Measurements from ENCODE around the gene PSENEN.

Gene PSENEN

GRCh38 chr19:35745328-35746086 is at the start of gene PSENEN, which contains the start of gene U2AF1L4 (continued):
- no peak for TF ChIP-seq MYNN (tag by site-specific recombination; IDR thresholded peaks at IDR 0.05; ENCODE audit: borderline replicate concordance)
- TF ChIP-seq ZNF549 (tag by site-specific recombination; IDR thresholded peaks at IDR 0.05): no peak
- TF ChIP-seq OSR2 (tag by site-specific recombination; IDR thresholded peaks at IDR 0.05): no peak
- no peak for TF ChIP-seq BCL11B (tag by site-specific recombination; IDR thresholded peaks at IDR 0.05; ENCODE audit: low read depth)
- peak; percentile 28; the same call in 1 of the 2 replicates for TF ChIP-seq KLF7 (tag by site-specific recombination; IDR thresholded peaks at IDR 0.05; ENCODE audit: borderline replicate concordance)
- TF ChIP-seq ZIC2 (tag by site-specific recombination; IDR thresholded peaks at IDR 0.05): peak; percentile 78
- no peak; the same call in 1 of the 2 replicates for TF ChIP-seq CTCF (tag by site-specific recombination; IDR thresholded peaks at IDR 0.05)
- no peak for TF ChIP-seq HIC1 (tag by site-specific recombination; IDR thresholded peaks at IDR 0.05)
- no peak for TF ChIP-seq GFI1B (tag by site-specific recombination; IDR thresholded peaks at IDR 0.05)
- TF ChIP-seq ZNF24 (tag by site-specific recombination; IDR thresholded peaks at IDR 0.05): no peak
- TF ChIP-seq ZNF10 (tag by site-specific recombination; IDR thresholded peaks at IDR 0.05): no peak
- TF ChIP-seq ZNF354C (tag by site-specific recombination; IDR thresholded peaks at IDR 0.05; ENCODE audit: borderline replicate concordance, low read depth): no peak
- no peak for TF ChIP-seq ZNF114 (tag by site-specific recombination; IDR thresholded peaks at IDR 0.05)
- no peak for TF ChIP-seq ZNF621 (tag by site-specific recombination; IDR thresholded peaks at IDR 0.05)
- TF ChIP-seq WT1 (tag by site-specific recombination; IDR thresholded peaks at IDR 0.05): peak; percentile 58; the same call in 1 of the 2 replicates

- H3K36me3 ChIP-seq (ENCODE audit: control insufficient read depth in 2 of 2, insufficient read depth in 1 of 2, low read length in 2 of 2): no peaks in the 10 kb centered on the region
- no peak overlapping the region for H3K27ac ChIP-seq (ENCODE audit: extremely low read depth, low read depth, low read length)
- no peak overlapping the region for H3K4me3 ChIP-seq (ENCODE audit: low read depth, low read length)
- POLR2A ChIA-PET: interaction anchor here (1.2 to 2.4 kb wide), 2 partner anchors 18 to 235 kb away, joined by 3 to 6 read pairs; no protein-coding TSS in a partner anchor
- no peaks in the 10 kb centered on the region for H3K4me1 ChIP-seq (ENCODE audit: control insufficient read depth, insufficient read depth, low read length)
- no peaks in the 10 kb centered on the region; the same call in 1 of the 2 replicates for H3K9me3 ChIP-seq (ENCODE audit: control insufficient read depth, insufficient read depth, low read depth, low read length)
- CTCF ChIA-PET: interaction anchor here (0.5 to 10.4 kb wide), 14 partner anchors 8 to 1521 kb away, joined by 3 to 119 read pairs (median 4); partner anchors contain the start of genes LIN37, PSENEN, U2AF1L4 and ZBTB32
- TF ChIP-seq SCRT2 (tag by site-specific recombination; IDR thresholded peaks at IDR 0.05) (no peak), REPIN1 (tag by site-specific recombination; IDR thresholded peaks at IDR 0.05; ENCODE audit: low read depth) (no peak), ZNF501 (tag by site-specific recombination; IDR thresholded peaks at IDR 0.05) (no peak), ZBTB8A (tag by site-specific recombination; IDR thresholded peaks at IDR 0.05) (no peak), BCL11B (tag by site-specific recombination; IDR thresholded peaks at IDR 0.05; ENCODE audit: low read depth) (no peak), ZNF175 (tag by site-specific recombination; IDR thresholded peaks at IDR 0.05) (no peak), ZFP37 (tag by site-specific recombination; IDR thresholded peaks at IDR 0.05) (no peak), ZBTB1 (tag by site-specific recombination; IDR thresholded peaks at IDR 0.05) (no peak), ZNF670 (tag by site-specific recombination; IDR thresholded peaks at IDR 0.05; ENCODE audit: low read depth) (no peak), ZNF596 (tag by site-specific recombination; IDR thresholded peaks at IDR 0.05) (no peak), ZSCAN5A (tag by site-specific recombination; IDR thresholded peaks at IDR 0.05) (no peak), ZSCAN18 (tag by site-specific recombination; IDR thresholded peaks at IDR 0.05) (no peak), ZNF433 (tag by site-specific recombination; IDR thresholded peaks at IDR 0.05; ENCODE audit: low read depth) (no peak), RBAK (tag by site-specific recombination; IDR thresholded peaks at IDR 0.05) (peak; percentile 94), ZNF629 (tag by site-specific recombination; IDR thresholded peaks at IDR 0.05) (no peak), ZBTB7A (tag by site-specific recombination; IDR thresholded peaks at IDR 0.05; ENCODE audit: low read depth) (no peak), ZNF837 (tag by site-specific recombination; IDR thresholded peaks at IDR 0.05) (no peak), ZIC2 (tag by site-specific recombination; IDR thresholded peaks at IDR 0.05) (no peak)
Observed at GRCh38 chr19:35695895-35696422, 49.5 kb upstream of the PSENEN start.
